Measurements from ENCODE around the gene GMNN. TPM values are rescaled to one million over a fixed set of nuclear protein-coding genes. Genes with fewer than 3 reads are reported as not detected.
A peak's percentile ranks its signal among the peaks of the same experiment; 100 is the strongest.

The GMNN gene
- total and polyA plus RNA-seq, 2 experiments from 2014 or later, result 88.2 to 202 TPM

DNA sequence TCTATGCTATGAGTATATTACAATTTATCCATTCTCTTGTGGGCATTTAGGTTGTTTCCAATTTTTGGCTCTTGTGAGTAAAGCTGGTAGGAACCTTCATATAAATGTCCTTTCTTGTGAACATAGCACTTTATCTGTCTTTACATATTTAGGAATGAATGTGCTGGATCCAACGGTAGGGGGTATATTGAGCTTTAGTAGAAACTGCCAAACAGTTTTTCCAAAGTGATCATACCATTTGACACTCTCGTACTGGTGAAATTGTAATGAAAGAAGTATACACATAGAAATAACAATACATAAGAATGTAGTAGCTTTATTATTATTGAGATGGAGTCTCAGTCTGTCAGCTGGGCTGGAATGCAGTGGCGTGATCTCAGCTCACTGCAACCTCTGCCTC lies 54.9 kb downstream of the GMNN start:
- TF ChIP-seq STAT1 (IDR thresholded peaks at IDR 0.05; ENCODE audit: unreplicated experiment), result no peak
- Histone ChIP-seq H3F3A (replicated peaks; ENCODE audit: low read depth) (0 out of 2 replicates have a peak, but pooled peaks cover 5% of the 10 kb centered on the region), H2AFZ (no peak overlapping the region), H3K27ac (ENCODE audit: low read depth) (0 out of 2 replicates have a peak overlapping the region, but pooled peaks have one; percentile 53), H3K79me2 (replicated peaks; ENCODE audit: insufficient read depth) (no peaks in the 10 kb centered on the region), H4K20me1 (replicated peaks; ENCODE audit: insufficient read depth) (no peaks in the 10 kb centered on the region), H3K27me3 (ENCODE audit: insufficient read depth) (no peaks in the 10 kb centered on the region), H3K4me3 (no peak overlapping the region), H3K9me2 (ENCODE audit: insufficient read depth) (no peaks in the 10 kb centered on the region), H3K4me1 (ENCODE audit: insufficient read depth) (peaks cover 13% of the 10 kb centered on the region), H3K4me2 (no peak overlapping the region), H3K36me3 (ENCODE audit: insufficient read depth) (no peaks in the 10 kb centered on the region)
- peaks cover 5% of the 10 kb centered on the region; the same call in 2 of the 3 replicates for H3K36me3 Mint-ChIP-seq (ENCODE audit: low read depth)
- no peak overlapping the region for H3K4me3 Mint-ChIP-seq
- no peaks in the 10 kb centered on the region for H3K9me3 Mint-ChIP-seq
- no peak overlapping the region for H3K27ac Mint-ChIP-seq
- DNase-seq (ENCODE audit: low spot score) (peak; percentile 12), ATAC-seq (no peak)
- H3K4me1 Mint-ChIP-seq, result peaks cover 20% of the 10 kb centered on the region; the same call in 2 of the 3 replicates
- peaks cover 2% of the 10 kb centered on the region for H3K27me3 Mint-ChIP-seq (ENCODE audit: insufficient read depth, low read depth, poor library complexity)

DNA sequence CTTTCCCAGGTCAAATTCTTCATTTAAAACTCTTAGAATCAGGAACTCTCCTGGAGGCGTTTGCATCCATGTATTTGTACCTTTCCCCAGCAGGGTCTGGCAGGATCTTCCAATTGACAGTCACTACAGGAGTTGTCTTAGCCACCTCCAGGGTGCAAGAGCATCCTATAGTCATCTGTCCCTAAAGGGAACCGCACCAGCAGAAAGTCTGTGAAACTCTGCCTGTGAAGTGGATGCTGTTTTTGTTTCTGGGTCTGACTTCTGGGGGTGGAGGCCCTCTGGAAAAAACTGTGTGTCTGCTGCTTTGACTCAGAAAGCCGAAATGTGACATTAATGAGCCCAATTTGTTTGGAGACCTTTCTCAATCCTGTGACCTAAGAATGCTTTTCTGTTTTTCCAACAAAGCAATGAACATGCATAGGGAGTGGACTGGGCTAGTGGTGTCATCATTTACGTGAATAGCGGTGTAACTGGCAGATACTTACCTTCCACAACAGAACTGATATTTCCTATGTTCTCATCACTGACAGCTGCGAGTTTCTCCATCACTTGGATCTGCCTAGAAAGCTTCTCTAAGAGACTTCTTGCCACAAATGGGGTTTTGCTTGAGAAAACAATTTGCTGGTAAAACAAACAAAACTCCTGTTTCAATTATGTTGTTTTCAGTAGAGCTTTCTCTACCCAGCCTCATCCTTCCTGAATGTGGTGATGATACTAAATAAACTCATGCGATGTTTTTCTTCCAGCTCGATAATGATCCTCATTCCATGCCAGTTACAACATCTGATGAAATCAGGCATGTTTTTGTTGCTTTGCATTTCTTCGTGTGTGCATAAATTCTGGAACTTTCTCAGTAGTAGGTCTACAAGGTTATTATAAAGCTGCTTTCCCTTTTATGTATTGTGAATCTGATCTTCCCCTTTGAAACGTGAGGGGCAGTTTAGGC lies 57.3 kb downstream of the GMNN start:
- peaks cover 20% of the 10 kb centered on the region; the same call in 2 of the 3 replicates for H3K4me1 Mint-ChIP-seq
- TF ChIP-seq, protein P1, sequence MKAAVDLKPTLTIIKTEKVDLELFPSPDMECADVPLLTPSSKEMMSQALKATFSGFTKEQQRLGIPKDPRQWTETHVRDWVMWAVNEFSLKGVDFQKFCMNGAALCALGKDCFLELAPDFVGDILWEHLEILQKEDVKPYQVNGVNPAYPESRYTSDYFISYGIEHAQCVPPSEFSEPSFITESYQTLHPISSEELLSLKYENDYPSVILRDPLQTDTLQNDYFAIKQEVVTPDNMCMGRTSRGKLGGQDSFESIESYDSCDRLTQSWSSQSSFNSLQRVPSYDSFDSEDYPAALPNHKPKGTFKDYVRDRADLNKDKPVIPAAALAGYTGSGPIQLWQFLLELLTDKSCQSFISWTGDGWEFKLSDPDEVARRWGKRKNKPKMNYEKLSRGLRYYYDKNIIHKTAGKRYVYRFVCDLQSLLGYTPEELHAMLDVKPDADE (IDR thresholded peaks at IDR 0.05), result no peak
- no peak for TF ChIP-seq POLR2AphosphoS5 (IDR thresholded peaks at IDR 0.05; ENCODE audit: low read depth)
- no peak for TF ChIP-seq CREB1 (CRISPR knock-in tag; IDR thresholded peaks at IDR 0.05; ENCODE audit: low read depth)
- TF ChIP-seq, protein P2, sequence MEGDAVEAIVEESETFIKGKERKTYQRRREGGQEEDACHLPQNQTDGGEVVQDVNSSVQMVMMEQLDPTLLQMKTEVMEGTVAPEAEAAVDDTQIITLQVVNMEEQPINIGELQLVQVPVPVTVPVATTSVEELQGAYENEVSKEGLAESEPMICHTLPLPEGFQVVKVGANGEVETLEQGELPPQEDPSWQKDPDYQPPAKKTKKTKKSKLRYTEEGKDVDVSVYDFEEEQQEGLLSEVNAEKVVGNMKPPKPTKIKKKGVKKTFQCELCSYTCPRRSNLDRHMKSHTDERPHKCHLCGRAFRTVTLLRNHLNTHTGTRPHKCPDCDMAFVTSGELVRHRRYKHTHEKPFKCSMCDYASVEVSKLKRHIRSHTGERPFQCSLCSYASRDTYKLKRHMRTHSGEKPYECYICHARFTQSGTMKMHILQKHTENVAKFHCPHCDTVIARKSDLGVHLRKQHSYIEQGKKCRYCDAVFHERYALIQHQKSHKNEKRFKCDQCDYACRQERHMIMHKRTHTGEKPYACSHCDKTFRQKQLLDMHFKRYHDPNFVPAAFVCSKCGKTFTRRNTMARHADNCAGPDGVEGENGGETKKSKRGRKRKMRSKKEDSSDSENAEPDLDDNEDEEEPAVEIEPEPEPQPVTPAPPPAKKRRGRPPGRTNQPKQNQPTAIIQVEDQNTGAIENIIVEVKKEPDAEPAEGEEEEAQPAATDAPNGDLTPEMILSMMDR (conservative IDR thresholded peaks at IDR 0.05; ENCODE audit: low read depth in 2 of 2), result no peak
- TF ChIP-seq JUNB (IDR thresholded peaks at IDR 0.05; ENCODE audit: unreplicated experiment), result no peak
- no peak for TF ChIP-seq NANOG (IDR thresholded peaks at IDR 0.05; ENCODE audit: borderline replicate concordance)
- peaks cover 5% of the 10 kb centered on the region; the same call in 2 of the 3 replicates for H3K36me3 Mint-ChIP-seq (ENCODE audit: low read depth)
- no peaks in the 10 kb centered on the region for H3K27me3 ChIP-seq (ENCODE audit: insufficient read depth)
- no peaks in the 10 kb centered on the region for H4K20me1 ChIP-seq (replicated peaks; ENCODE audit: insufficient read depth)
- no peaks in the 10 kb centered on the region for H3K9me3 Mint-ChIP-seq
- H3F3A ChIP-seq (replicated peaks; ENCODE audit: low read depth), result 0 out of 2 replicates have a peak, but pooled peaks cover 5% of the 10 kb centered on the region
- no peak overlapping the region for H3K4me3 Mint-ChIP-seq
- no peak overlapping the region; the same call in 1 of the 2 replicates for H3K27ac ChIP-seq (ENCODE audit: low read depth)
- no peak overlapping the region for H2AFZ ChIP-seq
- H3K4me1 ChIP-seq (ENCODE audit: insufficient read depth), result peaks cover 13% of the 10 kb centered on the region
- no peak overlapping the region for H3K4me3 ChIP-seq
- DNase-seq (ENCODE audit: low spot score) (no peak), ATAC-seq (no peak)
- peaks cover 6% of the 10 kb centered on the region; the same call in 1 of the 2 replicates for H3K9me2 ChIP-seq (ENCODE audit: insufficient read depth)
- H3K79me2 ChIP-seq (replicated peaks; ENCODE audit: insufficient read depth), result no peaks in the 10 kb centered on the region
- no peak overlapping the region for H3K4me2 ChIP-seq
- H3K27ac Mint-ChIP-seq, result no peak overlapping the region; the same call in 1 of the 2 replicates
- no peaks in the 10 kb centered on the region for H3K36me3 ChIP-seq (ENCODE audit: insufficient read depth)
- peaks cover 2% of the 10 kb centered on the region for H3K27me3 Mint-ChIP-seq (ENCODE audit: insufficient read depth, low read depth, poor library complexity)
